Adrenal gland (tissue), 12 donors: ENCODE results near the gene LRBA. TPM values are rescaled to one million over a fixed set of nuclear protein-coding genes. Genes with fewer than 3 reads are reported as not detected.
A peak's percentile ranks its signal among the peaks of the same experiment; 100 is the strongest.
"Not testable (repeated sequence)": the region's sequence is repeated elsewhere in the genome, so short reads cannot be mapped to it uniquely, and the experiment has no call there.

ENCODE experiments used
- DNase-seq, 7 donors: peaks; one replicate each; pipeline ENCODE4 v3.0.0-alpha.2; 2019 to 2020
- H3K27ac ChIP-seq, 5 donors: fragments of 200-600 bp; sonication (generic) in 4 of 5; 1 replicate in 3 of 5; 2 replicates in 2 of 5; pipeline versions ENCODE4 v1.5.1 to v1.8.0; 2016 to 2020; ENCODE audit warnings: mild to moderate bottlenecking in 1 of 5
- H3K27me3 ChIP-seq: fragments of 200-600 bp; 2 replicates; pipeline ENCODE4 v1.8.0; 2021
- H3K36me3 ChIP-seq, 2 donors: fragments of 200-600 bp; replicated peaks in 1 of 2; 1 replicate in 1 of 2; 2 replicates in 1 of 2; pipeline versions ENCODE4 v1.5.1 to v1.8.0; 2018 to 2022
- H3K4me1 ChIP-seq, 2 donors: fragments of 200-600 bp; replicated peaks in 1 of 2; 1 replicate in 1 of 2; 2 replicates in 1 of 2; pipeline versions ENCODE4 v1.5.1 to v1.8.0; 2018 to 2021
- H3K4me3 ChIP-seq, 4 donors: fragments of 200-600 bp; sonication (generic) in 3 of 4; one replicate each; pipeline ENCODE4 v1.5.1; 2016 to 2018
- H3K9me3 ChIP-seq, 3 donors: fragments of 200-600 bp; sonication (generic) in 1 of 3; replicated peaks in 1 of 3; 1 replicate in 2 of 3; 2 replicates in 1 of 3; pipeline versions ENCODE4 v1.5.1 to v1.8.0; 2016 to 2021
- POLR2A ChIP-seq, 2 donors: fragments of 450-650 bp; IDR thresholded peaks; one replicate each; pipeline ENCODE4 v1.6.1; 2017; ENCODE audit warnings: antibody characterized with exemption in 2 of 2, mild to moderate bottlenecking in 2 of 2, moderate library complexity in 1 of 2
- WGBS, 4 donors: extraction: QIAGEN DNeasy Blood & Tissue Kit in 2 of 4; methylation state at CpG; one replicate each; pipeline versions ENCODE4 v1.1.5 to v1.1.7; 2013 to 2017; 5-methylcytosine and 5-hydroxymethylcytosine counted together
- intact Hi-C, 2 donors: fragments of 100-400 bp; cut with DNase I; formaldehyde crosslinking; loops; one replicate each; pipeline versions ENCODE4 v1.14.1 to v1.15.0; 2022 to 2023
- polyA plus RNA-seq, 3 donors: library from polyadenylated mRNA; stranded (reverse); fragments of 200-250 nt in 2 of 3; fragments of 350-450 nt in 1 of 3; fragmentation: Illumina TruSeq in 1 of 3; extraction: RNeasy Lipid Tissue Mini Kit (QIAGEN cat#74804) in 1 of 3; gene quantifications; one replicate each; pipeline ENCODE4 v1.2.3, GENCODE V29; 2013 to 2014
- total RNA-seq, 9 donors: library from RNA; depleted of rRNA in 4 of 9; stranded (reverse); fragments of >200 nt in 4 of 9; fragments of 120-200 nt in 1 of 9; fragmentation: NEBNext Ultra II Directional in 1 of 9; extraction: Animal tissue kit (Norgen Biotek cat#: 25700) in 1 of 9; gene quantifications; one replicate each; pipeline versions ENCODE4 v1.1.0 to v1.2.4, GENCODE V29; 2013 to 2023
- TF ChIP-seq, protein P1 (sequence below), 6 experiments: fragments of 450-650 bp in 4 of 6; fragments of 200-600 bp in 2 of 6; sonication (generic) in 1 of 6; IDR thresholded peaks; 1 replicate in 5 of 6; 2 replicates in 1 of 6; pipeline versions ENCODE4 v1.5.1 to v1.8.0; 2016 to 2021; ENCODE audit warnings: antibody characterized with exemption in 6 of 6, mild to moderate bottlenecking in 2 of 6, moderate library complexity in 1 of 6
- donor health status: healthy with polysubstance abuse.
- donor health status: Bipolar disorder and iron deficiency.
- donor health status: DM: yes; HTN: yes; CAD: no.
- donor health status: DM: no; HTN: no; CAD: no.
- donor health status: DM: no; HTN: no; CAD: no.
- donor health status: DM: yes; HTN: yes; CAD: no.

The LRBA gene
- total and polyA plus RNA-seq, 12 donors: 9.6 to 106 (median 40.6) TPM

DNA sequence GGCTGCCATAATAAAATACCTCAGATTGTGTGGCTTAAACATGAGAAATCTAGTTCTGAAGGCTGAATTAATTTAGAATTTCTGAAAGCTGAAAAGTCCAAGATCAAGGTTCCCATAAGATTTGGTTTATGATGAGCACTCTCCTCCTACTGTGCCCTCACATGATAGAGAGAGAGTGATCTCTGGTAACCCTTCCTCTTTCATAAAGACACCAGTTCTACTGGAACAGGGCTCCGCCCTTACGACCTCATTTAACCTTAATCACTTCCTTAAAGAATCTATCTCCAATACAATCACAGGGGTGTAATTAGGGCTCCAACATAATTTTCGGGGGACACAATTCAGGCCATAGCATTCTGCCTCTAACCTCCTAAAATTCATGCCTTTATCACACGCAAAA is 627.1 kb downstream of the LRBA start:
- no peaks in the 10 kb centered on the region for H3K27me3 ChIP-seq
- H3K4me3 ChIP-seq: no peak overlapping the region
- TF ChIP-seq, protein P1, sequence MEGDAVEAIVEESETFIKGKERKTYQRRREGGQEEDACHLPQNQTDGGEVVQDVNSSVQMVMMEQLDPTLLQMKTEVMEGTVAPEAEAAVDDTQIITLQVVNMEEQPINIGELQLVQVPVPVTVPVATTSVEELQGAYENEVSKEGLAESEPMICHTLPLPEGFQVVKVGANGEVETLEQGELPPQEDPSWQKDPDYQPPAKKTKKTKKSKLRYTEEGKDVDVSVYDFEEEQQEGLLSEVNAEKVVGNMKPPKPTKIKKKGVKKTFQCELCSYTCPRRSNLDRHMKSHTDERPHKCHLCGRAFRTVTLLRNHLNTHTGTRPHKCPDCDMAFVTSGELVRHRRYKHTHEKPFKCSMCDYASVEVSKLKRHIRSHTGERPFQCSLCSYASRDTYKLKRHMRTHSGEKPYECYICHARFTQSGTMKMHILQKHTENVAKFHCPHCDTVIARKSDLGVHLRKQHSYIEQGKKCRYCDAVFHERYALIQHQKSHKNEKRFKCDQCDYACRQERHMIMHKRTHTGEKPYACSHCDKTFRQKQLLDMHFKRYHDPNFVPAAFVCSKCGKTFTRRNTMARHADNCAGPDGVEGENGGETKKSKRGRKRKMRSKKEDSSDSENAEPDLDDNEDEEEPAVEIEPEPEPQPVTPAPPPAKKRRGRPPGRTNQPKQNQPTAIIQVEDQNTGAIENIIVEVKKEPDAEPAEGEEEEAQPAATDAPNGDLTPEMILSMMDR (IDR thresholded peaks at IDR 0.05): no peak
- TF ChIP-seq POLR2A (IDR thresholded peaks at IDR 0.05): no peak
- H3K27ac ChIP-seq: no peak overlapping the region
- H3K4me1 ChIP-seq: no peaks in the 10 kb centered on the region
- 92 to 95% (median 93%) methylated on average over 4 of the region's 4 CpGs for WGBS, 4 donors
- H3K36me3 ChIP-seq: no peaks in the 10 kb centered on the region
- no peak for DNase-seq
- intact Hi-C loops: no loop called here
- H3K9me3 ChIP-seq: no peaks in the 10 kb centered on the region

DNA sequence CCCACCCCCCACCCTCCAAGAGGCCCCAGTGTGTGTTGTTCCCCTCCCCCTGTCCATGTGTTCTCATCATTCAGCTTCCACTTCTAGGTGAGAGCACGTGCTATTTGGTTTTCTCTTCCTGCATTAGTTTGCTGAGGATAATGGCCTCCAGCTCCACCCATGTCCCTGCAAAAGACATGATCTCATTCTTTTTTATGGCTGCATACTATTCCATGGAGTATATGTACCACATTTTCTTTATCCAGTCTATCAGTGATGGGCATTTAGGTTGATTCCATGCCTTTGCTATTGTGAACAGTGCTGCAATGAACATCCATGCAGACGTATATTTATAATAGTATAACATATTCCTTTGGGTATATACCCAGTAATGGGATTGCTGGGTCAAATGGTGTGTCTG is 628.7 kb downstream of the LRBA start:
- intact Hi-C loops, H3K9me3 ChIP-seq, H3K4me1 ChIP-seq, H3K4me3 ChIP-seq, DNase-seq, H3K27me3 ChIP-seq, H3K27ac ChIP-seq, H3K36me3 ChIP-seq: not testable (repeated sequence)
- WGBS, 4 donors: 92 to 99% (median 96%) methylated on average over 2 of the region's 2 CpGs

DNA sequence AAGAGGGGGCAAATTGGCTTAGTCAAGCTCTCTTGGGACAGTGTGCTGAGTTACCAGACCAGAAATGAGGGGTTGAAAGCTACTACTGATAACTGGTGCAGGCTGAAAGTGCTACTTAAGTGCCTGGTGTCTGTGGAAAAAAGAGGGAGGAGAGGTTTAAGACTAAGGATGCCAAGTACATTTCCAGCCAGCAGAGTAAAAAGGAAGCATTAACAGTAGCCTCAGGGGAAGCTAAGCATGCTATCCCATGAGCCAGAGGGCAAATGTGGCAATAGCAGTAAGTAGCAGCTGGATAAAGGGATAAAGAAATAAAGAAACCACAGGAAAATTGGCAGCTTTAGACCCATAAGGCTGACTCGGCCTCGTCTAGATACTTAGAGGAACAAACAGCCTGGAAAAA is 629.5 kb downstream of the LRBA start:
- Histone ChIP-seq H3K4me3 (no peak overlapping the region), H3K27ac (no peak overlapping the region), H3K27me3 (no peaks in the 10 kb centered on the region), H3K9me3 (no peaks in the 10 kb centered on the region), H3K4me1 (no peaks in the 10 kb centered on the region), H3K36me3 (no peaks in the 10 kb centered on the region)
- no peak for TF ChIP-seq POLR2A (IDR thresholded peaks at IDR 0.05)
- TF ChIP-seq, protein P1 (IDR thresholded peaks at IDR 0.05): no peak
- intact Hi-C loops: no loop called here
- DNase-seq: peak in 1 of 7 donors; percentile 27
- WGBS, 4 donors: 52 to 71% (median 67%) methylated on average over 2 of the region's 2 CpGs

DNA sequence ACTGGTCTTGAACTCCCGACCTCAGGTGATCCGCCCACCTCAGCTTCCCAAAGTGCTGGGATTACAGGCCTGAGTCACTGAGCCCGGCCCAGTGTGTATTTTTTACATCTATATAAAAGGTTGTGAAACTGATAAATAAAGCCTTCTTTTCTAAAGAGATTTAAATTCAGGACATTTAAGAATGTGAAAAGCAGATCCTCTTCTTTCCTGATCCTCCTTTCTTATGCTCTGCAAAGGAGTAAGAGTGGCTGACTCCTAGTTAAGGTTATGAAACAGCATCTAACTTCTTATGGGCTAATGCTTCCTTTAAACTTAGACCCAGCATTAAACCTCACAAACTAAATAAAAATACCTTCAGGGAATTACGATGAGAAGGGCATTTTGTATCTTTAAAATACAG is 630.8 kb downstream of the LRBA start:
- Histone ChIP-seq H3K27me3 (no peaks in the 10 kb centered on the region), H3K4me3 (no peak overlapping the region), H3K4me1 (no peaks in the 10 kb centered on the region), H3K9me3 (no peaks in the 10 kb centered on the region), H3K27ac (no peak overlapping the region), H3K36me3 (no peaks in the 10 kb centered on the region)
- intact Hi-C loops: no loop called here
- TF ChIP-seq POLR2A (IDR thresholded peaks at IDR 0.05): no peak
- TF ChIP-seq, protein P1 (IDR thresholded peaks at IDR 0.05): no peak
- no peak for DNase-seq
- 93 to 96% (median 94%) methylated on average over 4 of the region's 4 CpGs for WGBS, 4 donors

DNA sequence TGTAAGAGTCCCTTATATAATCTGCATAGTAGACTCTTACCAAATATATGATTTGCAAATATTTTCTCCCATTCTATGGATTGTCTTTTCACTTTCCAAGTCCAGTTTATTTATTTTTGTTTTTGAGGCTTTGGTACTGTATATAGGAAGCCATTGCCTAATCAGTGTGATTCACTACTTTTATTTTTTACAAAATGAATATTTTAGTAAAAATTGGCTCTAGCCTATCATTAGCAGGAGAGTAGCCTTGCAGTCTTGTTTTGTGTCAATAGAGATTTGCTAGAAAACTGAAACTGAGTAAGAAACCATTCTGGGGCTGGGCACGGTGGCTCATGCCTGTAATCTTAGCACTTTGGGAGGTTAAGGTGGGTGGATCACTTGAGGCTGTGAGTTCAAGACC is 633.1 kb downstream of the LRBA start:
- TF ChIP-seq POLR2A (IDR thresholded peaks at IDR 0.05): no peak
- TF ChIP-seq, protein P1 (IDR thresholded peaks at IDR 0.05): no peak
- no peak for DNase-seq
- H3K27me3 ChIP-seq: no peaks in the 10 kb centered on the region
- no peaks in the 10 kb centered on the region for H3K36me3 ChIP-seq
- no peak overlapping the region for H3K4me3 ChIP-seq
- WGBS, 4 donors: 75 to 92% (median 83%) methylated on average over 1 of the region's 1 CpG
- intact Hi-C loops: no loop called here
- H3K9me3 ChIP-seq: no peaks in the 10 kb centered on the region
- H3K4me1 ChIP-seq: no peaks in the 10 kb centered on the region
- no peak overlapping the region for H3K27ac ChIP-seq
